GM23338 (cell line): ENCODE data around the gene GDPD5. TPM values are rescaled to one million over a fixed set of nuclear protein-coding genes. Genes with fewer than 3 reads are reported as not detected.

Source experiments
- CREB1 ChIP-seq: fragments of 250-450 bp; sonication (Bioruptor Pico); IDR thresholded peaks from 2 replicates; pipeline ENCODE4 v1.5.0; 2020; ENCODE audit warnings: low read depth, mild to moderate bottlenecking, moderate library complexity
- CTCF ChIP-seq, 2 experiments: fragments of 200-600 bp in 1 of 2; sonication (generic) in 1 of 2; conservative IDR thresholded peaks; 2 replicates each; pipeline versions ENCODE4 v1.5.1 to v1.6.1; 2016 to 2017; ENCODE audit warnings: antibody characterized with exemption in 2 of 2, low read depth in 2 of 2, mild to moderate bottlenecking in 2 of 2, moderate library complexity in 1 of 2
- ETS1 ChIP-seq: IDR thresholded peaks from 2 replicates; pipeline ENCODE4 v1.6.1; 2016; ENCODE audit warnings: antibody characterized with exemption
- EZH2 ChIP-seq: fragments of 200-600 bp; sonication (generic); IDR thresholded peaks from one replicate; pipeline ENCODE4 v1.8.0; 2017; ENCODE audit warnings: antibody characterized with exemption, mild to moderate bottlenecking, low read depth; ENCODE audit not compliant: unreplicated experiment
- EZH2phosphoT487 ChIP-seq: fragments of 200-600 bp; sonication (generic); IDR thresholded peaks from one replicate; pipeline ENCODE4 v1.8.1; 2018; ENCODE audit warnings: antibody characterized with exemption; ENCODE audit not compliant: unreplicated experiment
- REST ChIP-seq: IDR thresholded peaks from one replicate; pipeline ENCODE4 v1.6.1; 2018; ENCODE audit warnings: antibody characterized with exemption; ENCODE audit not compliant: unreplicated experiment
- STAT1 ChIP-seq: IDR thresholded peaks from one replicate; pipeline ENCODE4 v1.6.1; 2016; ENCODE audit warnings: antibody characterized with exemption; ENCODE audit not compliant: unreplicated experiment
- ZNF114 ChIP-seq: fragments of 250-450 bp; sonication (Bioruptor Pico); IDR thresholded peaks from 2 replicates; pipeline ENCODE4 v1.5.0; 2020; ENCODE audit warnings: mild to moderate bottlenecking, moderate library complexity
- ZNF331 ChIP-seq: fragments of 250-450 bp; sonication (Bioruptor Pico); IDR thresholded peaks from 2 replicates; pipeline ENCODE4 v1.5.0; 2020; ENCODE audit warnings: low read depth, mild to moderate bottlenecking, moderate library complexity
- ZNF462 ChIP-seq: fragments of 250-450 bp; sonication (Bioruptor Pico); IDR thresholded peaks from 2 replicates; pipeline ENCODE4 v1.5.0; 2020; ENCODE audit warnings: mild to moderate bottlenecking, moderate library complexity
- polyA plus RNA-seq: library from polyadenylated mRNA; unstranded; fragments of >200 nt; fragmentation: Nextera tagmentation; extraction: Ambion mirVana; gene quantifications from 2 replicates; pipeline ENCODE4 v1.2.1, GENCODE V29; 2016
- total RNA-seq: library from RNA; depleted of rRNA; stranded (reverse); fragments of >200 nt; shearing (Covaris generic); gene quantifications from 2 replicates; pipeline ENCODE4 v1.2.3, GENCODE V29; 2014

The GDPD5 gene
- total and polyA plus RNA-seq, 2 experiments from 2014 or later: 1.6 to 4.9 TPM

- TF ChIP-seq ZNF462: no peak
- no peak for TF ChIP-seq ZNF114
- no peak for TF ChIP-seq CTCF (conservative IDR thresholded peaks at IDR 0.05; ENCODE audit: low read depth in 2 of 2)
- TF ChIP-seq EZH2: no peak
- TF ChIP-seq REST: no peak
- TF ChIP-seq ETS1: no peak
- no peak for TF ChIP-seq EZH2phosphoT487
- TF ChIP-seq CREB1 (CRISPR knock-in tag): no peak
- no peak for TF ChIP-seq ZNF331 (CRISPR knock-in tag)
- TF ChIP-seq STAT1: no peak
Observed at GRCh38 chr11:75538150-75538942, 12.6 kb upstream of the GDPD5 start (continued).
